Measurements from ENCODE around the gene RXRB.
A peak's percentile ranks its signal among the peaks of the same experiment; 100 is the strongest.

RXRB gene

DNA sequence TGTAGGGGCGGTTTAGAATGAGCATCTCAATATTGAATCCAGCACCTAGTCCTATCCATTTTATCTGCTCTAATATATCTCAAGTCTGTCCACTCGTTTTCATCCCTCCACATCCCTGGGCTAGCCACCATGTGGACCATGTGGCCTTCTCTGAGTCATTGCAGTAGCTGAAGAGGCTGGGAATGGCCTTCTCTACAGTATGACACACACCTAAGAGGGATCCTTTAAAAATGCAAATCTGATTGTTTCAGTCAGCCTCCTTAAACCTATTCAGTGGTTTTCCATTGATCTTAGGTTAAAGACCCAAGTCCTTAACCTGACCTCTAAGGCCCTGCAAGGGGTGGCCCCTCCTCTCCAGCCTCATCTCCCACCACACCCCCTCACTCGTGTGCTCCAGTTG is 17.2 kb upstream of the RXRB start:
- no peak for DNase-seq
- H3K36me3 Mint-ChIP-seq (ENCODE audit: low read depth), result no peaks in the 10 kb centered on the region
- H3K4me1 Mint-ChIP-seq, result peaks cover 38% of the 10 kb centered on the region
- H3K27ac Mint-ChIP-seq, result no peak overlapping the region
- TF ChIP-seq, protein P1, sequence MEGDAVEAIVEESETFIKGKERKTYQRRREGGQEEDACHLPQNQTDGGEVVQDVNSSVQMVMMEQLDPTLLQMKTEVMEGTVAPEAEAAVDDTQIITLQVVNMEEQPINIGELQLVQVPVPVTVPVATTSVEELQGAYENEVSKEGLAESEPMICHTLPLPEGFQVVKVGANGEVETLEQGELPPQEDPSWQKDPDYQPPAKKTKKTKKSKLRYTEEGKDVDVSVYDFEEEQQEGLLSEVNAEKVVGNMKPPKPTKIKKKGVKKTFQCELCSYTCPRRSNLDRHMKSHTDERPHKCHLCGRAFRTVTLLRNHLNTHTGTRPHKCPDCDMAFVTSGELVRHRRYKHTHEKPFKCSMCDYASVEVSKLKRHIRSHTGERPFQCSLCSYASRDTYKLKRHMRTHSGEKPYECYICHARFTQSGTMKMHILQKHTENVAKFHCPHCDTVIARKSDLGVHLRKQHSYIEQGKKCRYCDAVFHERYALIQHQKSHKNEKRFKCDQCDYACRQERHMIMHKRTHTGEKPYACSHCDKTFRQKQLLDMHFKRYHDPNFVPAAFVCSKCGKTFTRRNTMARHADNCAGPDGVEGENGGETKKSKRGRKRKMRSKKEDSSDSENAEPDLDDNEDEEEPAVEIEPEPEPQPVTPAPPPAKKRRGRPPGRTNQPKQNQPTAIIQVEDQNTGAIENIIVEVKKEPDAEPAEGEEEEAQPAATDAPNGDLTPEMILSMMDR (IDR thresholded peaks at IDR 0.05), result no peak
- H3K9me3 Mint-ChIP-seq, result peaks cover 3% of the 10 kb centered on the region
- H3K27me3 Mint-ChIP-seq (ENCODE audit: low read depth, poor library complexity), result peaks cover 87% of the 10 kb centered on the region
- H3K4me3 Mint-ChIP-seq, result no peak overlapping the region

DNA sequence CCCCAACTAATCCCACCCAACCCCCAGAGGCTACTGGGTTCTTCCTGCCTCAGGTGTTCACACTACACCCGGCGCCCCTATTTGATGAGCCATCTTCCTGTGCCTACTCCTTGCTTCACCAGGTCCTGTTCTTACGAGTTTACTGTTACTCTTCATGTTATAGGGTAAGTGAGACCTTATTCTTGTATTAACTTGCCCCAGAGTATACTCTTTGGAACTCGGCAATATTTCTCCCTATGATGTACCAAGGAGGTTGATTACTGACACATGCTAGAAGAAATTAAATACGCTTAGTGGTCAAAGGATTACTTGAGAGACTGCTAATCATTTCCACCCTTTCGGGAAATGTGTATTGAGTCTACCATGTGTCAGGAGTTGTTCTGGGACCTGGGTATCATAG is 16.8 kb upstream of the RXRB start:
- H3K36me3 Mint-ChIP-seq (ENCODE audit: low read depth), result peaks cover under 1% of the 10 kb centered on the region
- TF ChIP-seq, protein P1 (IDR thresholded peaks at IDR 0.05), result no peak
- H3K27ac Mint-ChIP-seq, result no peak overlapping the region
- peaks cover 87% of the 10 kb centered on the region for H3K27me3 Mint-ChIP-seq (ENCODE audit: low read depth, poor library complexity)
- no peaks in the 10 kb centered on the region for H3K9me3 Mint-ChIP-seq
- DNase-seq, result no peak
- H3K4me1 Mint-ChIP-seq, result peaks cover 42% of the 10 kb centered on the region
- H3K4me3 Mint-ChIP-seq, result no peak overlapping the region

DNA sequence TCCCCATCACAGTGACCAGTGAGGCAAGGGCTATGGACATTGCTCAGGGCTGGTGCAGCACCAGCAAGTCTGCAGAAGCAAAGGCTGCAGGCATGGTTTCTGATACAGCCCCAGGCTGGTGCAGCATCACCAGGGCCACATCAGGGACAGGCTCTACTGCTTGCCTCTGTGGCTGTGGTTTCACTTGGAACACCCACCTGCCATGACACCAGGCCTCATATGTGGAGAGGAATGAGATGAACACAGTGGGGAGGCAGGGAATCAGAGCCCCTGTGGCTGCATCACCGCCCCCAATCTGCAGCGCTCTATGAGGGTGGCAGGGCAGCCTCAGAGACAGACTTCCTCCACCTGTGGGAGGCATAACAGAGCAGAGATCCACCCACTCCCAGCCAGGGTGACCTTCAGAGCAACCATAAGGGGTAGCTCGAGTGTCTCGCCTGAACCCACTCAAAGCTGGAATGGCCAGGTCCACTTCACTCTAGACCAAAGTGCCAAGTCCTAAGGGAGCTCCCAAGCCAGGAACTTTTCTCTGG is 15.7 kb upstream of the RXRB start:
- no peak for DNase-seq
- Mint-ChIP-seq H3K9me3 (no peaks in the 10 kb centered on the region), H3K4me1 (peaks cover 47% of the 10 kb centered on the region), H3K4me3 (no peak overlapping the region), H3K27me3 (ENCODE audit: low read depth, poor library complexity) (peaks cover 86% of the 10 kb centered on the region), H3K36me3 (ENCODE audit: low read depth) (peaks cover 6% of the 10 kb centered on the region), H3K27ac (no peak overlapping the region)
- TF ChIP-seq, protein P1 (IDR thresholded peaks at IDR 0.05), result no peak

DNA sequence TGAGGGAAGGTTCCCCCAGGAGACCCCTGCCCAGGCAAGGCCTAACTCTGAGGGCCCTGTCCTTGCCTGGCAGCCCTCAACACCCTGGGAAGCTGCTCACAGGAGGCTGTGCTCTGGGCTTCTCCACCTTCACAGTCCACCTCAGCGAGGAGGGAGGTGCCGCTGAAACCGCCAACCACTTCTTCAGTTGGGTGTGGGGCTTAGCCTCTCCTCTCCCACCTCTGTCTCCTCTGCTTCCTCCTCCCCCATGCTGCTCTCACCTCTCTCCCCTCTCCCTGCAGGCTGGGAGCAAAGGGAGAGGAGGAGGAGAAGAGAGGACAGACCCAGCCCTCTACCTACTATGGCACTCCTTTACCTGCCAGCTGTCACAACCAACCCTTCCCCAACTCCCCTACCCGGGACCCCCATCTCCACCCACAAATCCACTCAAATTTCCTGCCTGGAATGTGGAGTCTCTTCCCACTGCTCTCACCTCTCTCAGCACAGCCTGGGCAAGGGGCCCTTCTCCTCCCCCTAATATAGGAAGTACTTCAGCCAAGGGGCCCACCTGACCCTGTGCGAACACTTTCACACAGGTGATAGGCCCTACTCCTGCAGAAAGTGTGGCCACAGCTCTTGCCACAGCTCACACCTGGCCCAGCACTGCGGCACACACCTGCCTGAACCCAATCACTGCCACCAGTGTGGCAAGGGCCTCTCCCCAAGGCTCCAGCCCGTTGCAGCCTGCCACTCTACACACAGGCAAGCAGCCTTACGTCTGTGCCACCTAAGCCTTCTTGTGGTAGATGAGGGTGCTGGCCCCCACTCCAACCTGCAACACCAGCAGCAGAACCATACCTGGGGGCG is 15.0 kb upstream of the RXRB start:
- H3K27ac Mint-ChIP-seq, result peak overlapping the region; percentile 13
- DNase-seq, result no peak
- H3K4me3 Mint-ChIP-seq, result peak overlapping the region; percentile 61
- H3K27me3 Mint-ChIP-seq (ENCODE audit: low read depth, poor library complexity), result peaks cover 85% of the 10 kb centered on the region
- H3K36me3 Mint-ChIP-seq (ENCODE audit: low read depth), result peaks cover 10% of the 10 kb centered on the region
- peaks cover 52% of the 10 kb centered on the region for H3K4me1 Mint-ChIP-seq
- TF ChIP-seq, protein P1 (IDR thresholded peaks at IDR 0.05), result no peak
- no peaks in the 10 kb centered on the region for H3K9me3 Mint-ChIP-seq

DNA sequence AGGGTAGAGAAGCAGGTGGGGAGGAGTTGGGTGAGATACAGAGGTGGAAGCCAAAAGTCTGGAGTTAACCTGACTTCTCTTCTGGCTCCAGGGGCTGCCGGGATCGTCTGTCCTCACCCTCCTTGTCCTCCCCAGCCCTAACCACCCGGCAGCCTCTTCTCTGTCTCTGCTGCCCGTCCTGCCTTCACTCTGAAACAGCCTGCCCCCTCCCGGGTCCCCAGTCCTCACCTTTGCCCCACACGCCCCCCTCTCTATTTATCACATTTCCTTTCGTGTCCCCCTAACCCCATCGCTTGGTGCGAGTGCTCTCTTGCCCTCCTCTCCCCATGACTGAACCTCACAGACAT is 13.5 kb upstream of the RXRB start:
- Mint-ChIP-seq H3K27ac (no peak overlapping the region), H3K4me1 (peaks cover 68% of the 10 kb centered on the region), H3K4me3 (peak overlapping the region; percentile 85), H3K27me3 (ENCODE audit: low read depth, poor library complexity) (peaks cover 77% of the 10 kb centered on the region), H3K9me3 (no peaks in the 10 kb centered on the region), H3K36me3 (ENCODE audit: low read depth) (peaks cover 22% of the 10 kb centered on the region)
- DNase-seq, result no peak
- TF ChIP-seq, protein P1 (IDR thresholded peaks at IDR 0.05), result no peak

Measured in nephron progenitor cell (in vitro differentiated cells).